ENCODE results near the gene CACNA1A. TPM values are rescaled to one million over a fixed set of nuclear protein-coding genes. Genes with fewer than 3 reads are reported as not detected.

CACNA1A gene
- polyA plus RNA-seq, 2 of the 4 experiments (the other 2 are of a cell fraction): 0.27 to 0.71 TPM

GRCh38 chr19:13399746-13400145, 106.5 kb downstream of the CACNA1A start:
- Histone ChIP-seq H3K9me3 (no peaks in the 10 kb centered on the region), H3K4me1 (peaks cover 10% of the 10 kb centered on the region), H3K4me3 (no peak overlapping the region), H3K27ac (peak overlapping the region in 1 of 2 experiments; percentile 80; a peak in 3 of 6 replicates), H3K4me2 (no peak overlapping the region)
- ChIA-PET CTCF (interaction anchor here (1.0 kb wide), 1 partner anchor 121 kb away, joined by 3 read pairs; no protein-coding TSS in a partner anchor), POLR2A (no interaction called here)
- no peak for DNase-seq (ENCODE audit: low read depth in 1 of 2, low spot score in 1 of 2)
- TF ChIP-seq PHF8 (IDR thresholded peaks at IDR 0.05; ENCODE audit: borderline replicate concordance, low read depth) (no peak), EHF (CRISPR knock-in tag; IDR thresholded peaks at IDR 0.05) (no peak), MAFK (IDR thresholded peaks at IDR 0.05; ENCODE audit: partially characterized antibody) (no peak), RFX5 (IDR thresholded peaks at IDR 0.05) (no peak), MAX (IDR thresholded peaks at IDR 0.05) (no peak), ZNF302 (CRISPR knock-in tag; IDR thresholded peaks at IDR 0.05) (no peak), ZSCAN20 (CRISPR knock-in tag; IDR thresholded peaks at IDR 0.05) (no peak), ZFP36 (IDR thresholded peaks at IDR 0.05; ENCODE audit: borderline replicate concordance, partially characterized antibody) (no peak), GATA3 (IDR thresholded peaks at IDR 0.05; ENCODE audit: borderline replicate concordance) (no peak), CBX2 (IDR thresholded peaks at IDR 0.05; ENCODE audit: borderline replicate concordance, low read depth) (no peak), CTCF (IDR thresholded peaks at IDR 0.05) (no peak), RNF2 (IDR thresholded peaks at IDR 0.05; ENCODE audit: borderline replicate concordance, low read depth) (no peak), HEYL (CRISPR knock-in tag; IDR thresholded peaks at IDR 0.05) (no peak), RAD21 (conservative IDR thresholded peaks at IDR 0.05 in 1 of 2, IDR thresholded peaks at IDR 0.05 in 1 of 2) (no peak), FOSB (CRISPR knock-in tag; IDR thresholded peaks at IDR 0.05) (no peak), ATOH8 (CRISPR knock-in tag; IDR thresholded peaks at IDR 0.05; ENCODE audit: low read depth) (no peak), NPAS2 (CRISPR knock-in tag; IDR thresholded peaks at IDR 0.05; ENCODE audit: borderline replicate concordance) (no peak), PBX3 (IDR thresholded peaks at IDR 0.05) (no peak), SREBF2 (IDR thresholded peaks at IDR 0.05) (no peak), ELK1 (IDR thresholded peaks at IDR 0.05; ENCODE audit: low read depth, low read length) (no peak)
- WGBS (ENCODE audit: missing lambda C conversion rate): 72% methylated on average over 5 of the region's 5 CpGs
- ATAC-seq: no peak
- no peak for FAIRE-seq
